HepG2 (cell line): Measurements from ENCODE around the gene DCUN1D2. TPM values are rescaled to one million over a fixed set of nuclear protein-coding genes. Genes with fewer than 3 reads are reported as not detected.

ENCODE experiments used
- ASH2L ChIP-seq: fragments of 300-600, 200-600 bp; sonication (generic); IDR thresholded peaks from 2 replicates; pipeline ENCODE4 v1.7.0; 2017; ENCODE audit warnings: low read depth, mild to moderate bottlenecking, moderate library complexity, mixed read lengths, low read length; ENCODE audit not compliant: insufficient read length
- GPN1 ChIP-seq: sonication (generic); formaldehyde crosslinking; IDR thresholded peaks from 2 replicates; pipeline ENCODE4 v1.5.1; 2020; ENCODE audit warnings: missing genetic modification reagents, borderline replicate concordance
- ISX ChIP-seq: sonication (generic); formaldehyde crosslinking; conservative IDR thresholded peaks from 2 replicates; pipeline ENCODE4 v1.5.0; 2020; ENCODE audit warnings: missing genetic modification reagents
- JUND ChIP-seq: sonication (generic); formaldehyde crosslinking; IDR thresholded peaks from 2 replicates; pipeline ENCODE4 v1.8.0; 2022; ENCODE audit warnings: mild to moderate bottlenecking, missing genetic modification reagents
- MIXL1 ChIP-seq: IDR thresholded peaks from 2 replicates; pipeline ENCODE4 v1.6.1; 2016
- PCBP1 ChIP-seq: fragments of 200-400 bp; formaldehyde crosslinking; IDR thresholded peaks from 2 replicates; pipeline ENCODE4 v1.6.1; 2017; ENCODE audit warnings: mild to moderate bottlenecking, low read depth, low read length, borderline replicate concordance
- RBM39 ChIP-seq: fragments of 200-400 bp; formaldehyde crosslinking; IDR thresholded peaks from one replicate; pipeline ENCODE4 v1.6.1; 2018; ENCODE audit warnings: antibody characterized with exemption, mild to moderate bottlenecking, low read depth, low read length; ENCODE audit not compliant: poor library complexity, severe bottlenecking
- RCOR2 ChIP-seq: IDR thresholded peaks from 2 replicates; pipeline ENCODE4 v1.6.1; 2016; ENCODE audit warnings: missing biosample characterization, missing genetic modification reagents
- SALL1 ChIP-seq: sonication (generic); formaldehyde crosslinking; IDR thresholded peaks from 2 replicates; pipeline ENCODE4 v1.8.0; 2022; ENCODE audit warnings: mild to moderate bottlenecking, missing genetic modification reagents
- SIN3A ChIP-seq: IDR thresholded peaks from 2 replicates; pipeline ENCODE4 v1.6.1; 2011; ENCODE audit warnings: low read depth, mild to moderate bottlenecking, control low read depth, low read length, borderline replicate concordance
- YY1 ChIP-seq: IDR thresholded peaks from 2 replicates; pipeline ENCODE4 v1.6.1; 2011; ENCODE audit warnings: low read length, low read depth, moderate library complexity, mild to moderate bottlenecking; ENCODE audit not compliant: insufficient read depth, insufficient replicate concordance
- ZMYM2 ChIP-seq: sonication (generic); formaldehyde crosslinking; IDR thresholded peaks from 2 replicates; pipeline ENCODE4 v1.8.0; 2022; ENCODE audit warnings: mild to moderate bottlenecking, missing genetic modification reagents
- ZNF10 ChIP-seq: sonication (generic); formaldehyde crosslinking; IDR thresholded peaks from 2 replicates; pipeline ENCODE4 v1.4.0; 2020; ENCODE audit warnings: mild to moderate bottlenecking, low read depth, missing genetic modification reagents, borderline replicate concordance
- ZNF138 ChIP-seq: sonication (generic); formaldehyde crosslinking; IDR thresholded peaks from 2 replicates; pipeline ENCODE4 v1.5.0; 2020; ENCODE audit warnings: mild to moderate bottlenecking, low read depth, missing genetic modification reagents
- ZNF747 ChIP-seq: sonication (generic); formaldehyde crosslinking; IDR thresholded peaks from 2 replicates; pipeline ENCODE4 v1.8.1; 2023; ENCODE audit warnings: missing genetic modification reagents, mild to moderate bottlenecking, borderline replicate concordance
- ZNF749 ChIP-seq: sonication (generic); formaldehyde crosslinking; IDR thresholded peaks from 2 replicates; pipeline ENCODE4 v1.8.0; 2022; ENCODE audit warnings: mild to moderate bottlenecking, missing genetic modification reagents, moderate library complexity, borderline replicate concordance
- polyA plus RNA-seq, 8 experiments: library from polyadenylated mRNA; depleted of rRNA in 3 of 8; stranded (reverse) in 7 of 8; unstranded in 1 of 8; fragments of >200 nt; fragmentation: Illumina TruSeq in 4 of 8; extraction: Trizol in 4 of 8; gene quantifications; 2 replicates each; pipeline versions ENCODE4 v1.2.1 to v1.2.3, GENCODE V29; 2011 to 2016; ENCODE audit warnings: low read depth in 4 of 8, missing spikeins in 1 of 8, mixed read lengths in 1 of 8; ENCODE audit not compliant: insufficient read depth in 1 of 8
- total RNA-seq, 5 experiments: library from RNA; depleted of rRNA; stranded (reverse); fragments of >200 nt; fragmentation: Illumina TruSeq; extraction: Trizol; gene quantifications; 2 replicates each; pipeline ENCODE4 v1.2.3, GENCODE V29; 2016; ENCODE audit warnings: low read depth in 1 of 5
- TF ChIP-seq, protein P1 (sequence below), 2 experiments: sonication (generic) in 1 of 2; formaldehyde crosslinking in 1 of 2; IDR thresholded peaks; 2 replicates each; pipeline versions ENCODE4 v1.4.0 to v1.6.1; 2018 to 2020; ENCODE audit warnings: missing genetic modification reagents in 2 of 2, borderline replicate concordance in 1 of 2, low read depth in 1 of 2, mild to moderate bottlenecking in 1 of 2, missing biosample characterization in 1 of 2
- TF ChIP-seq, protein P2 (sequence below): sonication (generic); formaldehyde crosslinking; IDR thresholded peaks from 2 replicates; pipeline ENCODE4 v1.8.0; 2022; ENCODE audit warnings: low read depth, missing genetic modification reagents
- TF ChIP-seq, protein P3 (sequence below): sonication (generic); formaldehyde crosslinking; IDR thresholded peaks from 2 replicates; pipeline ENCODE4 v1.8.0; 2023; ENCODE audit warnings: mild to moderate bottlenecking, missing genetic modification reagents
- TF ChIP-seq, protein P4 (sequence below): IDR thresholded peaks from 2 replicates; pipeline ENCODE4 v1.6.1; 2016; ENCODE audit warnings: mild to moderate bottlenecking, missing biosample characterization, missing genetic modification reagents
- TF ChIP-seq, protein P5 (sequence below): sonication (generic); formaldehyde crosslinking; IDR thresholded peaks from 2 replicates; pipeline ENCODE4 v1.4.0; 2020; ENCODE audit warnings: missing genetic modification reagents
- TF ChIP-seq, protein P6 (sequence below): IDR thresholded peaks from 2 replicates; pipeline ENCODE4 v1.6.1; 2012; ENCODE audit warnings: inconsistent platforms

Gene DCUN1D2
- total and polyA plus RNA-seq, 2 of the 13 experiments (the other 11 are each of a cell fraction or from before 2014, with no cell fraction given): 9.1 to 9.6 TPM

DNA sequence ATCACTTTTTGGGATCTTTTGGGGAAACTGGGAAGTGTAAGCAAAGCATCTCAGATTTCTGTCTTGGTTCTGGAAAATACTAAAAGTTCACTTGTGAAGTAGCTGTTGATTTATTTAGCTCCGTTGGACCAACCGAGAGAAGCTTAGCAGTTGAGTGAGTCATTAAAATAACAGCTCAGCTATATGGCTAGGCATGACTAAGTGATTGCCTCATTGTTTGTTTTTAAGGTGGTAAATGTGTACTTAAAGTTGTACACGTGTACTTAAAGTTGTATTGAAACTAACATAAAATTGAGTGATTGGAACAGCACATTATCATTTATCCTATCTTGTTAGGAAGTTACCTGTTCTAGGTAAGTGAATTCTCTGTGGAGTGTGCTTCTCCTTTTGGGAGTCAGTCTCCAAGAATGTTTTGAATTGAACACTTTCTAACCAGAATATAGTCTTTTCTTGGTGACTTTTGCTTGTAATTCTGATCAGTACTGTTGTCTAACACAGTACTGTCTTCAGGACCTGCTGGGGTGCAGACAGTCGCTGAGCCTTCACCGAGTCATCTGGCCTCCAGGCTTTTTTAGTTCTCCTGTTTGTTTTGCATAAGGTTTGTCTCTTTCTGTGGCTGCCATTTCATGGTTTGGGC is 2.9 kb upstream of the DCUN1D2 start (continued):
- TF ChIP-seq ISX (CRISPR knock-in tag) (no peak), YY1 (no peak), GPN1 (no peak), JUND (CRISPR knock-in tag) (peak; percentile 86), ZNF138 (CRISPR knock-in tag) (no peak), ZNF747 (CRISPR knock-in tag) (0 out of 2 replicates have a peak, but pooled peaks have one; percentile 45), RBM39 (no peak), PCBP1 (no peak), ZNF10 (CRISPR knock-in tag) (no peak), SIN3A (no peak), MIXL1 (CRISPR knock-in tag) (no peak; the same call in 1 of the 2 replicates), ZNF749 (no peak), ZMYM2 (CRISPR knock-in tag) (no peak), RCOR2 (CRISPR knock-in tag) (peak; percentile 76), SALL1 (CRISPR knock-in tag) (no peak), ASH2L (peak; percentile 55)
- TF ChIP-seq, protein P1, sequence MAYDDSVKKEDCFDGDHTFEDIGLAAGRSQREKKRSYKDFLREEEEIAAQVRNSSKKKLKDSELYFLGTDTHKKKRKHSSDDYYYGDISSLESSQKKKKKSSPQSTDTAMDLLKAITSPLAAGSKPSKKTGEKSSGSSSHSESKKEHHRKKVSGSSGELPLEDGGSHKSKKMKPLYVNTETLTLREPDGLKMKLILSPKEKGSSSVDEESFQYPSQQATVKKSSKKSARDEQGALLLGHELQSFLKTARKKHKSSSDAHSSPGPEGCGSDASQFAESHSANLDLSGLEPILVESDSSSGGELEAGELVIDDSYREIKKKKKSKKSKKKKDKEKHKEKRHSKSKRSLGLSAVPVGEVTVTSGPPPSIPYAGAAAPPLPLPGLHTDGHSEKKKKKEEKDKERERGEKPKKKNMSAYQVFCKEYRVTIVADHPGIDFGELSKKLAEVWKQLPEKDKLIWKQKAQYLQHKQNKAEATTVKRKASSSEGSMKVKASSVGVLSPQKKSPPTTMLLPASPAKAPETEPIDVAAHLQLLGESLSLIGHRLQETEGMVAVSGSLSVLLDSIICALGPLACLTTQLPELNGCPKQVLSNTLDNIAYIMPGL (CRISPR knock-in tag; IDR thresholded peaks at IDR 0.05; ENCODE audit: borderline replicate concordance in 1 of 2, low read depth in 1 of 2): no peak
- TF ChIP-seq, protein P2, sequence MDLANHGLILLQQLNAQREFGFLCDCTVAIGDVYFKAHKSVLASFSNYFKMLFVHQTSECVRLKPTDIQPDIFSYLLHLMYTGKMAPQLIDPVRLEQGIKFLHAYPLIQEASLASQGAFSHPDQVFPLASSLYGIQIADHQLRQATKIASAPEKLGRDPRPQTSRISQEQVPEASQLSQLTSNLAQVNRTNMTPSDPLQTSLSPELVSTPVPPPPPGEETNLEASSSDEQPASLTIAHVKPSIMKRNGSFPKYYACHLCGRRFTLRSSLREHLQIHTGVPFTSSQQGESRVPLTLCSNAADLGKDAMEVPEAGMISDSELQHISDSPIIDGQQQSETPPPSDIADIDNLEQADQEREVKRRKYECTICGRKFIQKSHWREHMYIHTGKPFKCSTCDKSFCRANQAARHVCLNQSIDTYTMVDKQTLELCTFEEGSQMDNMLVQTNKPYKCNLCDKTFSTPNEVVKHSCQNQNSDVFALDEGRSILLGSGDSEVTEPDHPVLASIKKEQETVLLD (CRISPR knock-in tag): no peak
- TF ChIP-seq, protein P3, sequence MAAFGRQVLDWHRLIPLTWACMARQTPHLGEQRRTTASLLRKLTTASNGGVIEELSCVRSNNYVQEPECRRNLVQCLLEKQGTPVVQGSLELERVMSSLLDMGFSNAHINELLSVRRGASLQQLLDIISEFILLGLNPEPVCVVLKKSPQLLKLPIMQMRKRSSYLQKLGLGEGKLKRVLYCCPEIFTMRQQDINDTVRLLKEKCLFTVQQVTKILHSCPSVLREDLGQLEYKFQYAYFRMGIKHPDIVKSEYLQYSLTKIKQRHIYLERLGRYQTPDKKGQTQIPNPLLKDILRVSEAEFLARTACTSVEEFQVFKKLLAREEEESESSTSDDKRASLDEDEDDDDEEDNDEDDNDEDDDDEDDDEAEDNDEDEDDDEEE (CRISPR knock-in tag): no peak
- TF ChIP-seq, protein P4, sequence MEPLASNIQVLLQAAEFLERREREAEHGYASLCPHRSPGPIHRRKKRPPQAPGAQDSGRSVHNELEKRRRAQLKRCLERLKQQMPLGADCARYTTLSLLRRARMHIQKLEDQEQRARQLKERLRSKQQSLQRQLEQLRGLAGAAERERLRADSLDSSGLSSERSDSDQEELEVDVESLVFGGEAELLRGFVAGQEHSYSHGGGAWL (CRISPR knock-in tag): no peak
- TF ChIP-seq, protein P5, sequence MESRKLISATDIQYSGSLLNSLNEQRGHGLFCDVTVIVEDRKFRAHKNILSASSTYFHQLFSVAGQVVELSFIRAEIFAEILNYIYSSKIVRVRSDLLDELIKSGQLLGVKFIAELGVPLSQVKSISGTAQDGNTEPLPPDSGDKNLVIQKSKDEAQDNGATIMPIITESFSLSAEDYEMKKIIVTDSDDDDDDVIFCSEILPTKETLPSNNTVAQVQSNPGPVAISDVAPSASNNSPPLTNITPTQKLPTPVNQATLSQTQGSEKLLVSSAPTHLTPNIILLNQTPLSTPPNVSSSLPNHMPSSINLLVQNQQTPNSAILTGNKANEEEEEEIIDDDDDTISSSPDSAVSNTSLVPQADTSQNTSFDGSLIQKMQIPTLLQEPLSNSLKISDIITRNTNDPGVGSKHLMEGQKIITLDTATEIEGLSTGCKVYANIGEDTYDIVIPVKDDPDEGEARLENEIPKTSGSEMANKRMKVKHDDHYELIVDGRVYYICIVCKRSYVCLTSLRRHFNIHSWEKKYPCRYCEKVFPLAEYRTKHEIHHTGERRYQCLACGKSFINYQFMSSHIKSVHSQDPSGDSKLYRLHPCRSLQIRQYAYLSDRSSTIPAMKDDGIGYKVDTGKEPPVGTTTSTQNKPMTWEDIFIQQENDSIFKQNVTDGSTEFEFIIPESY (CRISPR knock-in tag): no peak
- TF ChIP-seq, protein P6, sequence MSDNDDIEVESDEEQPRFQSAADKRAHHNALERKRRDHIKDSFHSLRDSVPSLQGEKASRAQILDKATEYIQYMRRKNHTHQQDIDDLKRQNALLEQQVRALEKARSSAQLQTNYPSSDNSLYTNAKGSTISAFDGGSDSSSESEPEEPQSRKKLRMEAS: peak; percentile 45; the same call in 1 of the 2 replicates
